ENCODE results near the gene ZNF556. TPM values are rescaled to one million over a fixed set of nuclear protein-coding genes. Genes with fewer than 3 reads are reported as not detected.

The ZNF556 gene
- polyA plus RNA-seq (2011; rRNA removed) (not detected in 2 replicates), polyA minus RNA-seq (2011; rRNA and poly(A)+ RNA removed) (not detected in 2 replicates)

- Histone ChIP-seq H3K9me3 (ENCODE audit: control insufficient read depth, insufficient read depth, low read length) (peaks cover 26% of the 10 kb centered on the region), H3K27ac (ENCODE audit: low read depth, low read length) (no peak within 1 kb of the TSS), H3K4me3 (ENCODE audit: low read depth, low read length) (no peak within 1 kb of the TSS), H3K27me3 (ENCODE audit: control insufficient read depth, insufficient read depth, low read length) (peaks cover 3% of the 10 kb centered on the region)
- DNase-seq (ENCODE audit: low read depth, low spot score): no peak
- CTCF ChIA-PET: no interaction called here
- POLR2A ChIA-PET: no interaction called here
- no peak for TF ChIP-seq CTCF (IDR thresholded peaks at IDR 0.05; ENCODE audit: low read depth, low read length)
Observed at GRCh38 chr19:2867025-2867991, at the start of gene ZNF556. TSS of gene ZNF556 (plus strand) at chr19:2867335. CDS start at chr19:2867422, 87 bp downstream.

GRCh38 chr19:2819540-2820111 lies 47.5 kb upstream of the ZNF556 start, which contains the start of gene ZNF554:
TSS of gene ZNF554 (plus strand) at chr19:2819868. CDS start at chr19:2820072, 204 bp downstream.
- ChIA-PET POLR2A (interaction anchor here (0.6 kb wide), 1 partner anchor 409 kb away, joined by 11 read pairs; no protein-coding TSS in a partner anchor), CTCF (interaction anchor here (0.6 to 1.8 kb wide), 4 partner anchors 9 to 68 kb away, joined by 3 to 6 read pairs (median 4); no protein-coding TSS in a partner anchor)
- Histone ChIP-seq H3K27ac (ENCODE audit: low read depth, low read length) (no peak within 1 kb of the TSS), H3K27me3 (ENCODE audit: control insufficient read depth, insufficient read depth, low read length) (no peaks in the 10 kb centered on the region), H3K4me3 (ENCODE audit: low read depth, low read length) (peak within 1 kb of the TSS; percentile 78), H3K9me3 (ENCODE audit: control insufficient read depth, insufficient read depth, low read length) (peaks cover 17% of the 10 kb centered on the region; the same call in 1 of the 2 replicates)
- TF ChIP-seq CTCF (IDR thresholded peaks at IDR 0.05; ENCODE audit: low read depth, low read length): peak; percentile 95
- DNase-seq (ENCODE audit: low read depth, low spot score): peak; percentile 89

- TF ChIP-seq CTCF (IDR thresholded peaks at IDR 0.05; ENCODE audit: low read depth, low read length): no peak
- H3K27ac ChIP-seq (ENCODE audit: low read depth, low read length): no peak overlapping the region
- peak overlapping the region; percentile 78 for H3K4me3 ChIP-seq (ENCODE audit: low read depth, low read length)
- no peaks in the 10 kb centered on the region for H3K27me3 ChIP-seq (ENCODE audit: control insufficient read depth, insufficient read depth, low read length)
- no peak for DNase-seq (ENCODE audit: low read depth, low spot score)
- H3K9me3 ChIP-seq (ENCODE audit: control insufficient read depth, insufficient read depth, low read length): peaks cover 18% of the 10 kb centered on the region
- POLR2A ChIA-PET: interaction anchor here (0.6 kb wide), 1 partner anchor 409 kb away, joined by 11 read pairs; no protein-coding TSS in a partner anchor
- CTCF ChIA-PET: interaction anchor here (1.8 kb wide), 1 partner anchor 68 kb away, joined by 5 read pairs; no protein-coding TSS in a partner anchor
Observed at GRCh38 chr19:2820112-2820702, 46.9 kb upstream of the ZNF556 start.

DNA sequence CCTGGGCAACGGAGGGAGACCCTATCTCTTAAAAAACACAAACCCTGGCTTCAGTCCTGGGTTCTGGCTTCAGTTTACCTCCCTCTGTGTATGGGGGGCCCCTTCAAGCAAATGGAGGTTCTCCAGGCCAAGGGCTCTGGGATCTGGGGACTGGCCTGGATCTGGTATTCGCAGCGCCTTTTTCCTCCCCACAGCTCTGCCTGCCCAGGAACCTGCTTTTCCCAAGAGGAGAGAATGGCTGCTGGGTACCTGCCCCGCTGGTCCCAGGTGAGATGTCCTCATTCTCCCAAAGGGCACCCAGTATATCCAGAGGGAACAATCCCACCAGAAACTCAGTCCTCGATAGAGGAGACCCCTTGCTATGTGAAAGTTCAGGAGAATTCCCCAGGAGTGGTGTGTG lies 44.3 kb upstream of the ZNF556 start:
- Histone ChIP-seq H3K27ac (ENCODE audit: low read depth, low read length) (no peak overlapping the region), H3K4me3 (ENCODE audit: low read depth, low read length) (no peak overlapping the region), H3K27me3 (ENCODE audit: control insufficient read depth, insufficient read depth, low read length) (no peaks in the 10 kb centered on the region), H3K9me3 (ENCODE audit: control insufficient read depth, insufficient read depth, low read length) (peaks cover 20% of the 10 kb centered on the region)
- no peak for TF ChIP-seq CTCF (IDR thresholded peaks at IDR 0.05; ENCODE audit: low read depth, low read length)
- DNase-seq (ENCODE audit: low read depth, low spot score): no peak
- CTCF ChIA-PET: no interaction called here
- POLR2A ChIA-PET: no interaction called here

Measured in AG04450 (cell line).